HepG2 (cell line): Measurements from ENCODE around the gene RAB15. TPM values are rescaled to one million over a fixed set of nuclear protein-coding genes. Genes with fewer than 3 reads are reported as not detected.

Experiments used
- ATM ChIP-seq: fragments of 450-650 bp; IDR thresholded peaks from 2 replicates; pipeline ENCODE4 v1.7.1; 2017; ENCODE audit warnings: mild to moderate bottlenecking, borderline replicate concordance
- NCOR1 ChIP-seq: fragments of 200-600 bp; sonication (generic); IDR thresholded peaks from 2 replicates; pipeline ENCODE4 v1.7.0; 2017; ENCODE audit warnings: antibody characterized with exemption, low read length, borderline replicate concordance
- SRF ChIP-seq: IDR thresholded peaks from 2 replicates; pipeline ENCODE4 v1.6.1; 2011; ENCODE audit warnings: mild to moderate bottlenecking, low read depth, low read length, moderate library complexity
- TAF1 ChIP-seq: sonication (generic); formaldehyde crosslinking; IDR thresholded peaks from 2 replicates; pipeline ENCODE4 v1.4.0; 2020; ENCODE audit warnings: missing genetic modification reagents
- ZNF264 ChIP-seq: sonication (generic); formaldehyde crosslinking; IDR thresholded peaks from 2 replicates; pipeline ENCODE4 v1.4.0; 2020; ENCODE audit warnings: missing genetic modification reagents
- ZNF333 ChIP-seq: sonication (generic); formaldehyde crosslinking; IDR thresholded peaks from 2 replicates; pipeline ENCODE4 v1.4.0; 2020; ENCODE audit warnings: mild to moderate bottlenecking, missing genetic modification reagents, borderline replicate concordance
- ZNF510 ChIP-seq: sonication (generic); formaldehyde crosslinking; IDR thresholded peaks from 2 replicates; pipeline ENCODE4 v1.4.0; 2020; ENCODE audit warnings: low read depth, mild to moderate bottlenecking, missing genetic modification reagents
- ZNF546 ChIP-seq: sonication (generic); formaldehyde crosslinking; conservative IDR thresholded peaks from 2 replicates; pipeline ENCODE4 v1.8.1; 2023; ENCODE audit warnings: mild to moderate bottlenecking, missing genetic modification reagents
- ZNF558 ChIP-seq: sonication (generic); formaldehyde crosslinking; IDR thresholded peaks from 2 replicates; pipeline ENCODE4 v1.9.0; 2022; ENCODE audit warnings: mild to moderate bottlenecking, missing genetic modification reagents, borderline replicate concordance
- ZSCAN21 ChIP-seq: sonication (generic); formaldehyde crosslinking; IDR thresholded peaks from 2 replicates; pipeline ENCODE4 v1.8.0; 2022; ENCODE audit warnings: mild to moderate bottlenecking, missing genetic modification reagents, moderate library complexity, borderline replicate concordance
- polyA plus RNA-seq, 8 experiments: library from polyadenylated mRNA; depleted of rRNA in 3 of 8; stranded (reverse) in 7 of 8; unstranded in 1 of 8; fragments of >200 nt; fragmentation: Illumina TruSeq in 4 of 8; extraction: Trizol in 4 of 8; gene quantifications; 2 replicates each; pipeline versions ENCODE4 v1.2.1 to v1.2.3, GENCODE V29; 2011 to 2016; ENCODE audit warnings: low read depth in 4 of 8, missing spikeins in 1 of 8, mixed read lengths in 1 of 8; ENCODE audit not compliant: insufficient read depth in 1 of 8
- total RNA-seq, 5 experiments: library from RNA; depleted of rRNA; stranded (reverse); fragments of >200 nt; fragmentation: Illumina TruSeq; extraction: Trizol; gene quantifications; 2 replicates each; pipeline ENCODE4 v1.2.3, GENCODE V29; 2016; ENCODE audit warnings: low read depth in 1 of 5
- TF ChIP-seq, protein P1 (sequence below): sonication (generic); formaldehyde crosslinking; IDR thresholded peaks from 2 replicates; pipeline ENCODE4 v1.4.0; 2020; ENCODE audit warnings: mild to moderate bottlenecking, missing genetic modification reagents, borderline replicate concordance
- TF ChIP-seq, protein P2 (sequence below): IDR thresholded peaks from 2 replicates; pipeline ENCODE4 v1.6.1; 2016; ENCODE audit warnings: low read depth, control low read depth
- TF ChIP-seq, protein P3 (sequence below): sonication (generic); formaldehyde crosslinking; IDR thresholded peaks from 2 replicates; pipeline ENCODE4 v1.8.0; 2022; ENCODE audit warnings: mild to moderate bottlenecking, missing genetic modification reagents; ENCODE audit not compliant: insufficient replicate concordance
- TF ChIP-seq, protein P4 (sequence below): sonication (generic); formaldehyde crosslinking; IDR thresholded peaks from 2 replicates; pipeline ENCODE4 v1.4.0; 2020; ENCODE audit warnings: mild to moderate bottlenecking, missing genetic modification reagents

Gene RAB15
- total and polyA plus RNA-seq, 2 of the 13 experiments (the other 11 are each of a cell fraction or from before 2014, with no cell fraction given): 7.4 to 18.5 TPM

DNA sequence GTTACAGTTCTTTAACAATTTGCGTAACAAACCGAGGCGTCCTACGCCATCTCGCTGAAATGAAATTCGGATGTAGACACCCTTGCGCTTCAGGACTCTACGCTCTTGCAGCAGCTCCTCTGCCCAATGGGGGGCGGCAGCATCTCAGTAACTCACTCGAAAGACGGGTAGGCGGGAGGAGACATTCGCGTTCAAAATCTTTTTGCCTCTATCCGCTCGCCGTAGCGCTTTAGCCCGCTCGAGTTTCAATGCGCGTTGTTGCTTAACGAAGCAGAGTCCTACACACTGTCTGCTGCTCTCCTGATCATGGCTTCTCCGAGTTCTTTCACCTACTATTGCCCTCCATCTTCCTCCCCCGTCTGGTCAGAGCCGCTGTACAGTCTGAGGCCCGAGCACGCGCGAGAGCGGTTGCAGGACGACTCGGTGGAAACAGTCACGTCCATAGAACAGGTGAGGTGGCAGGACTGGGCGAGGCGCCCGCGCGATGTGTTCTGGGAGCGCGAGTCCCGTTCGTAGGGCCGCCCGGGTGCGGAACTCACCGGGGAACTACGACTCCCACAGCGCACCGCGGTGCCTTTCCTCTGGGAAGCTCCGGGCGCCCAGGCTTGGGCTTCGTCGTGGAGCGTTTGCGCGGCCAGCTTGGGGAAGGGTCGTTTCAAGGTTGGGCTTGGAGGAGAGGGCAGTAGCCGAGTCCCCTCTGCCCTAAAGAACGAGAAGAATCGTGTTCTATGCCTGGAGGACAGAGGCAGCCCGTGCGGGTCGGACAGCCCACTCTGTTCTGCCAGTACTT is 14.7 kb upstream of the RAB15 start, which contains the start of gene FNTB (continued):
- TF ChIP-seq, protein P1, sequence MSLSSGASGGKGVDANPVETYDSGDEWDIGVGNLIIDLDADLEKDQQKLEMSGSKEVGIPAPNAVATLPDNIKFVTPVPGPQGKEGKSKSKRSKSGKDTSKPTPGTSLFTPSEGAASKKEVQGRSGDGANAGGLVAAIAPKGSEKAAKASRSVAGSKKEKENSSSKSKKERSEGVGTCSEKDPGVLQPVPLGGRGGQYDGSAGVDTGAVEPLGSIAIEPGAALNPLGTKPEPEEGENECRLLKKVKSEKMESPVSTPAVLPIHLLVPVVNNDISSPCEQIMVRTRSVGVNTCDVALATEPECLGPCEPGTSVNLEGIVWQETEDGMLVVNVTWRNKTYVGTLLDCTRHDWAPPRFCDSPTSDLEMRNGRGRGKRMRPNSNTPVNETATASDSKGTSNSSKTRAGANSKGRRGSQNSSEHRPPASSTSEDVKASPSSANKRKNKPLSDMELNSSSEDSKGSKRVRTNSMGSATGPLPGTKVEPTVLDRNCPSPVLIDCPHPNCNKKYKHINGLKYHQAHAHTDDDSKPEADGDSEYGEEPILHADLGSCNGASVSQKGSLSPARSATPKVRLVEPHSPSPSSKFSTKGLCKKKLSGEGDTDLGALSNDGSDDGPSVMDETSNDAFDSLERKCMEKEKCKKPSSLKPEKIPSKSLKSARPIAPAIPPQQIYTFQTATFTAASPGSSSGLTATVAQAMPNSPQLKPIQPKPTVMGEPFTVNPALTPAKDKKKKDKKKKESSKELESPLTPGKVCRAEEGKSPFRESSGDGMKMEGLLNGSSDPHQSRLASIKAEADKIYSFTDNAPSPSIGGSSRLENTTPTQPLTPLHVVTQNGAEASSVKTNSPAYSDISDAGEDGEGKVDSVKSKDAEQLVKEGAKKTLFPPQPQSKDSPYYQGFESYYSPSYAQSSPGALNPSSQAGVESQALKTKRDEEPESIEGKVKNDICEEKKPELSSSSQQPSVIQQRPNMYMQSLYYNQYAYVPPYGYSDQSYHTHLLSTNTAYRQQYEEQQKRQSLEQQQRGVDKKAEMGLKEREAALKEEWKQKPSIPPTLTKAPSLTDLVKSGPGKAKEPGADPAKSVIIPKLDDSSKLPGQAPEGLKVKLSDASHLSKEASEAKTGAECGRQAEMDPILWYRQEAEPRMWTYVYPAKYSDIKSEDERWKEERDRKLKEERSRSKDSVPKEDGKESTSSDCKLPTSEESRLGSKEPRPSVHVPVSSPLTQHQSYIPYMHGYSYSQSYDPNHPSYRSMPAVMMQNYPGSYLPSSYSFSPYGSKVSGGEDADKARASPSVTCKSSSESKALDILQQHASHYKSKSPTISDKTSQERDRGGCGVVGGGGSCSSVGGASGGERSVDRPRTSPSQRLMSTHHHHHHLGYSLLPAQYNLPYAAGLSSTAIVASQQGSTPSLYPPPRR (CRISPR knock-in tag): peak; percentile 55; the same call in 1 of the 2 replicates
- no peak for TF ChIP-seq ATM
- TF ChIP-seq NCOR1: peak; percentile 43; the same call in 1 of the 2 replicates
- peak; percentile 65 for TF ChIP-seq ZNF333 (CRISPR knock-in tag)
- no peak for TF ChIP-seq SRF
- TF ChIP-seq ZNF546 (CRISPR knock-in tag): peak; percentile 39; the same call in 1 of the 2 replicates
- peak; percentile 67; the same call in 1 of the 2 replicates for TF ChIP-seq ZNF510 (CRISPR knock-in tag)
- TF ChIP-seq, protein P2, sequence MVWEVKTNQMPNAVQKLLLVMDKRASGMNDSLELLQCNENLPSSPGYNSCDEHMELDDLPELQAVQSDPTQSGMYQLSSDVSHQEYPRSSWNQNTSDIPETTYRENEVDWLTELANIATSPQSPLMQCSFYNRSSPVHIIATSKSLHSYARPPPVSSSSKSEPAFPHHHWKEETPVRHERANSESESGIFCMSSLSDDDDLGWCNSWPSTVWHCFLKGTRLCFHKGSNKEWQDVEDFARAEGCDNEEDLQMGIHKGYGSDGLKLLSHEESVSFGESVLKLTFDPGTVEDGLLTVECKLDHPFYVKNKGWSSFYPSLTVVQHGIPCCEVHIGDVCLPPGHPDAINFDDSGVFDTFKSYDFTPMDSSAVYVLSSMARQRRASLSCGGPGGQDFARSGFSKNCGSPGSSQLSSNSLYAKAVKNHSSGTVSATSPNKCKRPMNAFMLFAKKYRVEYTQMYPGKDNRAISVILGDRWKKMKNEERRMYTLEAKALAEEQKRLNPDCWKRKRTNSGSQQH: peak; percentile 53; the same call in 1 of the 2 replicates
- TF ChIP-seq TAF1 (CRISPR knock-in tag): peak; percentile 92
- TF ChIP-seq, protein P3, sequence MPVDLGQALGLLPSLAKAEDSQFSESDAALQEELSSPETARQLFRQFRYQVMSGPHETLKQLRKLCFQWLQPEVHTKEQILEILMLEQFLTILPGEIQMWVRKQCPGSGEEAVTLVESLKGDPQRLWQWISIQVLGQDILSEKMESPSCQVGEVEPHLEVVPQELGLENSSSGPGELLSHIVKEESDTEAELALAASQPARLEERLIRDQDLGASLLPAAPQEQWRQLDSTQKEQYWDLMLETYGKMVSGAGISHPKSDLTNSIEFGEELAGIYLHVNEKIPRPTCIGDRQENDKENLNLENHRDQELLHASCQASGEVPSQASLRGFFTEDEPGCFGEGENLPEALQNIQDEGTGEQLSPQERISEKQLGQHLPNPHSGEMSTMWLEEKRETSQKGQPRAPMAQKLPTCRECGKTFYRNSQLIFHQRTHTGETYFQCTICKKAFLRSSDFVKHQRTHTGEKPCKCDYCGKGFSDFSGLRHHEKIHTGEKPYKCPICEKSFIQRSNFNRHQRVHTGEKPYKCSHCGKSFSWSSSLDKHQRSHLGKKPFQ (CRISPR knock-in tag): no peak
- TF ChIP-seq, protein P4, sequence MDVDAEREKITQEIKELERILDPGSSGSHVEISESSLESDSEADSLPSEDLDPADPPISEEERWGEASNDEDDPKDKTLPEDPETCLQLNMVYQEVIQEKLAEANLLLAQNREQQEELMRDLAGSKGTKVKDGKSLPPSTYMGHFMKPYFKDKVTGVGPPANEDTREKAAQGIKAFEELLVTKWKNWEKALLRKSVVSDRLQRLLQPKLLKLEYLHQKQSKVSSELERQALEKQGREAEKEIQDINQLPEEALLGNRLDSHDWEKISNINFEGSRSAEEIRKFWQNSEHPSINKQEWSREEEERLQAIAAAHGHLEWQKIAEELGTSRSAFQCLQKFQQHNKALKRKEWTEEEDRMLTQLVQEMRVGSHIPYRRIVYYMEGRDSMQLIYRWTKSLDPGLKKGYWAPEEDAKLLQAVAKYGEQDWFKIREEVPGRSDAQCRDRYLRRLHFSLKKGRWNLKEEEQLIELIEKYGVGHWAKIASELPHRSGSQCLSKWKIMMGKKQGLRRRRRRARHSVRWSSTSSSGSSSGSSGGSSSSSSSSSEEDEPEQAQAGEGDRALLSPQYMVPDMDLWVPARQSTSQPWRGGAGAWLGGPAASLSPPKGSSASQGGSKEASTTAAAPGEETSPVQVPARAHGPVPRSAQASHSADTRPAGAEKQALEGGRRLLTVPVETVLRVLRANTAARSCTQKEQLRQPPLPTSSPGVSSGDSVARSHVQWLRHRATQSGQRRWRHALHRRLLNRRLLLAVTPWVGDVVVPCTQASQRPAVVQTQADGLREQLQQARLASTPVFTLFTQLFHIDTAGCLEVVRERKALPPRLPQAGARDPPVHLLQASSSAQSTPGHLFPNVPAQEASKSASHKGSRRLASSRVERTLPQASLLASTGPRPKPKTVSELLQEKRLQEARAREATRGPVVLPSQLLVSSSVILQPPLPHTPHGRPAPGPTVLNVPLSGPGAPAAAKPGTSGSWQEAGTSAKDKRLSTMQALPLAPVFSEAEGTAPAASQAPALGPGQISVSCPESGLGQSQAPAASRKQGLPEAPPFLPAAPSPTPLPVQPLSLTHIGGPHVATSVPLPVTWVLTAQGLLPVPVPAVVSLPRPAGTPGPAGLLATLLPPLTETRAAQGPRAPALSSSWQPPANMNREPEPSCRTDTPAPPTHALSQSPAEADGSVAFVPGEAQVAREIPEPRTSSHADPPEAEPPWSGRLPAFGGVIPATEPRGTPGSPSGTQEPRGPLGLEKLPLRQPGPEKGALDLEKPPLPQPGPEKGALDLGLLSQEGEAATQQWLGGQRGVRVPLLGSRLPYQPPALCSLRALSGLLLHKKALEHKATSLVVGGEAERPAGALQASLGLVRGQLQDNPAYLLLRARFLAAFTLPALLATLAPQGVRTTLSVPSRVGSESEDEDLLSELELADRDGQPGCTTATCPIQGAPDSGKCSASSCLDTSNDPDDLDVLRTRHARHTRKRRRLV (CRISPR knock-in tag): peak; percentile 67; the same call in 1 of the 2 replicates
- TF ChIP-seq ZNF558 (CRISPR knock-in tag): peak; percentile 86; the same call in 1 of the 2 replicates
- TF ChIP-seq ZNF264 (CRISPR knock-in tag): peak; percentile 2
- TF ChIP-seq ZSCAN21 (CRISPR knock-in tag): peak; percentile 62; the same call in 1 of the 2 replicates
